ENCODE data around the gene LDB3.

The LDB3 gene

GRCh38 chr10:86708068-86708782, 39.9 kb downstream of the LDB3 start:
- no peak for DNase-seq

- no peak for DNase-seq
Observed at GRCh38 chr10:86708783-86709380, 40.6 kb downstream of the LDB3 start.

- no peak for DNase-seq
Observed at GRCh38 chr10:86709396-86710185, 41.3 kb downstream of the LDB3 start.

GRCh38 chr10:86710987-86711512, 42.7 kb downstream of the LDB3 start:
- DNase-seq, result peak; percentile 26

GRCh38 chr10:86711513-86712316, 43.4 kb downstream of the LDB3 start:
- no peak for DNase-seq

GRCh38 chr10:86712317-86712707, 44.0 kb downstream of the LDB3 start:
- no peak for DNase-seq

- DNase-seq, result no peak
Observed at GRCh38 chr10:86715156-86715795, 47.0 kb downstream of the LDB3 start.

- no peak for DNase-seq
Observed at GRCh38 chr10:86715836-86716235, 47.5 kb downstream of the LDB3 start.

GRCh38 chr10:86716466-86716865, 48.2 kb downstream of the LDB3 start:
- no peak for DNase-seq

- DNase-seq, result no peak
Observed at GRCh38 chr10:86718556-86718955, 50.2 kb downstream of the LDB3 start.

GRCh38 chr10:86721232-86721631, 52.9 kb downstream of the LDB3 start:
- no peak for DNase-seq

- no peak for DNase-seq
Observed at GRCh38 chr10:86723009-86723408, 54.7 kb downstream of the LDB3 start.

GRCh38 chr10:86724445-86724844, 56.1 kb downstream of the LDB3 start:
- no peak for DNase-seq

- no peak for DNase-seq
Observed at GRCh38 chr10:86725980-86726676, 57.8 kb downstream of the LDB3 start.

GRCh38 chr10:86726677-86726999, 58.3 kb downstream of the LDB3 start:
- DNase-seq, result no peak

- no peak for DNase-seq
Observed at GRCh38 chr10:86727470-86727869, 59.2 kb downstream of the LDB3 start.

- no peak for DNase-seq
Observed at GRCh38 chr10:86728056-86728455, 59.7 kb downstream of the LDB3 start.

GRCh38 chr10:86729677-86730076, 61.4 kb downstream of the LDB3 start:
- DNase-seq, result no peak

GRCh38 chr10:86730227-86730626, 61.9 kb downstream of the LDB3 start:
- no peak for DNase-seq

GRCh38 chr10:86732771-86733170, 64.5 kb downstream of the LDB3 start:
- no peak for DNase-seq

- DNase-seq, result no peak
Observed at GRCh38 chr10:86733260-86733671, 65.0 kb downstream of the LDB3 start.

All from NCI-H774 (cell line).